Prostate gland (tissue), 2 donors: ENCODE results near the gene CBLN4. TPM values are rescaled to one million over a fixed set of nuclear protein-coding genes. Genes with fewer than 3 reads are reported as not detected.

Experiments used
- DNase-seq: peaks from one replicate; pipeline ENCODE4 v3.0.0-alpha.2; 2019; ENCODE audit warnings: low spot score
- H3K27ac ChIP-seq, 2 donors: fragments of 200-600 bp; sonication (generic); 2 replicates each; pipeline ENCODE4 v1.5.1; 2017 to 2019
- H3K27me3 ChIP-seq: fragments of 200-600 bp; sonication (generic); replicated peaks from 2 replicates; pipeline ENCODE4 v1.5.1; 2019; ENCODE audit not compliant: insufficient read depth
- H3K36me3 ChIP-seq, 2 donors: fragments of 200-600 bp; sonication (generic); 1 replicate in 1 of 2; 2 replicates in 1 of 2; pipeline versions ENCODE4 v1.5.1 to v1.8.1; 2017 to 2019
- H3K4me1 ChIP-seq: fragments of 200-600 bp; sonication (generic); replicated peaks from 2 replicates; pipeline ENCODE4 v1.5.1; 2019
- H3K4me3 ChIP-seq, 2 donors: fragments of 200-600 bp; sonication (generic); 2 replicates each; pipeline ENCODE4 v1.5.1; 2017 to 2019
- H3K9me3 ChIP-seq: fragments of 200-600 bp; sonication (generic); 2 replicates; pipeline ENCODE4 v1.5.1; 2017
- CTCF ChIP-seq, 4 experiments: fragments of 200-600 bp in 2 of 4; fragments of 450-650 bp in 2 of 4; sonication (generic) in 2 of 4; IDR thresholded peaks; 1 replicate in 3 of 4; 2 replicates in 1 of 4; pipeline ENCODE4 v1.5.1; 2016 to 2019; ENCODE audit warnings: antibody characterized with exemption in 4 of 4, mild to moderate bottlenecking in 2 of 4, moderate library complexity in 2 of 4
- POLR2A ChIP-seq: fragments of 450-650 bp; IDR thresholded peaks from one replicate; pipeline ENCODE4 v1.6.1; 2016; ENCODE audit warnings: antibody characterized with exemption, mild to moderate bottlenecking
- POLR2AphosphoS5 ChIP-seq: sonication (generic); formaldehyde crosslinking; IDR thresholded peaks from one replicate; pipeline ENCODE4 v1.6.1; 2017; ENCODE audit warnings: antibody characterized with exemption
- WGBS: methylation state at CpG from one replicate; pipeline ENCODE4 v1.1.5; 2018; 5-methylcytosine and 5-hydroxymethylcytosine counted together
- intact Hi-C: fragments of 100-400 bp; cut with DNase I; formaldehyde crosslinking; loops from one replicate; pipeline ENCODE4 v1.14.2; 2022
- total RNA-seq, 2 donors: library from RNA; depleted of rRNA; stranded (reverse); fragments of >200 nt; gene quantifications; one replicate each; pipeline ENCODE4 v1.1.0, GENCODE V29; 2016

Gene CBLN4
- total RNA-seq, 2 donors from 2014 or later = 0.18 to 5.8 TPM

GRCh38 chr20:56002908-56003800, 2.2 kb downstream of the CBLN4 start:
- H3K9me3 ChIP-seq = no peaks in the 10 kb centered on the region
- TF ChIP-seq CTCF (IDR thresholded peaks at IDR 0.05) = no peak
- 6% methylated on average over 38 of the region's 38 CpGs for WGBS
- intact Hi-C loops = no loop called here
- no peak overlapping the region for H3K27ac ChIP-seq
- H3K4me3 ChIP-seq = no peak overlapping the region
- H3K4me1 ChIP-seq = no peaks in the 10 kb centered on the region
- H3K36me3 ChIP-seq = no peaks in the 10 kb centered on the region
- DNase-seq = no peak
- H3K27me3 ChIP-seq = peaks cover 34% of the 10 kb centered on the region

- H3K27ac ChIP-seq = no peak overlapping the region
- no peaks in the 10 kb centered on the region for H3K36me3 ChIP-seq
- H3K9me3 ChIP-seq = no peaks in the 10 kb centered on the region
- intact Hi-C loops = no loop called here
- no peak for DNase-seq
- no peak overlapping the region for H3K4me3 ChIP-seq
- 80% methylated on average over 3 of the region's 3 CpGs for WGBS
- peaks cover 34% of the 10 kb centered on the region for H3K27me3 ChIP-seq
- no peaks in the 10 kb centered on the region for H3K4me1 ChIP-seq
- TF ChIP-seq POLR2AphosphoS5 (no peak), POLR2A (no peak), CTCF (IDR thresholded peaks at IDR 0.05) (no peak)
Measured at GRCh38 chr20:56001890-56002289, 3.4 kb downstream of the CBLN4 start.

GRCh38 chr20:56001106-56001785, 4.1 kb downstream of the CBLN4 start:
- H3K27me3 ChIP-seq = peaks cover 31% of the 10 kb centered on the region
- intact Hi-C loops = no loop called here
- WGBS = 42% methylated on average over 5 of the region's 5 CpGs
- no peak for TF ChIP-seq CTCF (IDR thresholded peaks at IDR 0.05)
- no peak for TF ChIP-seq POLR2A
- no peak for TF ChIP-seq POLR2AphosphoS5
- H3K9me3 ChIP-seq = no peaks in the 10 kb centered on the region
- no peaks in the 10 kb centered on the region for H3K4me1 ChIP-seq
- H3K36me3 ChIP-seq = no peaks in the 10 kb centered on the region
- H3K27ac ChIP-seq = no peak overlapping the region
- no peak for DNase-seq
- H3K4me3 ChIP-seq = no peak overlapping the region

GRCh38 chr20:55978550-55978949, 26.8 kb downstream of the CBLN4 start:
- H3K36me3 ChIP-seq = no peaks in the 10 kb centered on the region
- H3K27me3 ChIP-seq = no peaks in the 10 kb centered on the region
- no peaks in the 10 kb centered on the region for H3K4me1 ChIP-seq
- intact Hi-C loops = loop anchor here (10.0 kb wide), 1 partner anchor 994 kb away; no protein-coding TSS in a partner anchor
- H3K27ac ChIP-seq = no peak overlapping the region
- TF ChIP-seq POLR2AphosphoS5 (no peak), CTCF (IDR thresholded peaks at IDR 0.05) (no peak), POLR2A (no peak)
- no peak overlapping the region for H3K4me3 ChIP-seq
- no peak for DNase-seq
- WGBS = 67% methylated on average over 2 of the region's 2 CpGs
- no peaks in the 10 kb centered on the region for H3K9me3 ChIP-seq
